Peyer's patch (tissue), 4 donors: ENCODE results near the gene PLS1. TPM values are rescaled to one million over a fixed set of nuclear protein-coding genes. Genes with fewer than 3 reads are reported as not detected.
A peak's percentile ranks its signal among the peaks of the same experiment; 100 is the strongest.

Experiments used
- DNase-seq, 3 donors: peaks; one replicate each; pipeline ENCODE4 v3.0.0-alpha.2; 2017 to 2019
- H3K27ac ChIP-seq, 4 donors: fragments of 200-600 bp; sonication (generic); one replicate each; pipeline ENCODE4 v1.5.1; 2016 to 2019
- H3K27me3 ChIP-seq, 2 donors: fragments of 200-600 bp; sonication (generic); one replicate each; pipeline ENCODE4 v1.5.1; 2019
- H3K36me3 ChIP-seq, 3 donors: fragments of 200-600 bp; sonication (generic); one replicate each; pipeline ENCODE4 v1.5.1; 2016 to 2019
- H3K4me1 ChIP-seq, 4 donors: fragments of 200-600 bp; sonication (generic); one replicate each; pipeline ENCODE4 v1.5.1; 2016 to 2019
- H3K4me3 ChIP-seq, 4 donors: fragments of 200-600 bp; sonication (generic); 1 replicate in 3 of 4; 2 replicates in 1 of 4; pipeline ENCODE4 v1.5.1; 2016 to 2019; ENCODE audit warnings: mild to moderate bottlenecking in 1 of 4
- H3K9me3 ChIP-seq, 4 donors: fragments of 200-600 bp; sonication (generic); one replicate each; pipeline ENCODE4 v1.5.1; 2016 to 2019; ENCODE audit warnings: mild to moderate bottlenecking in 1 of 4
- CTCF ChIP-seq, 6 experiments: fragments of 450-650 bp in 4 of 6; fragments of 200-600 bp in 2 of 6; sonication (generic) in 1 of 6; IDR thresholded peaks; one replicate each; pipeline ENCODE4 v1.5.1; 2017 to 2019; ENCODE audit warnings: antibody characterized with exemption in 6 of 6, mild to moderate bottlenecking in 3 of 6, moderate library complexity in 1 of 6
- POLR2A ChIP-seq, 2 donors: fragments of 450-650 bp; IDR thresholded peaks; one replicate each; pipeline ENCODE4 v1.5.1; 2017; ENCODE audit warnings: antibody characterized with exemption in 2 of 2, mild to moderate bottlenecking in 2 of 2, moderate library complexity in 2 of 2
- total RNA-seq, 4 donors: library from RNA; depleted of rRNA; stranded (reverse); fragments of >200 nt; gene quantifications; one replicate each; pipeline ENCODE4 v1.1.0, GENCODE V29; 2016

Gene PLS1
- total RNA-seq, 4 donors from 2014 or later: 48.7 to 661 (median 328) TPM

GRCh38 chr3:142660383-142660782, 64.2 kb downstream of the PLS1 start:
- Histone ChIP-seq H3K36me3 (peaks cover 0 to 2% (median 0%) of the 10 kb centered on the region in 3 donors), H3K4me1 (peaks cover 0 to 4% (median 0%) of the 10 kb centered on the region in 4 donors)

GRCh38 chr3:142660893-142661292, 64.7 kb downstream of the PLS1 start:
- no peak overlapping the region for H3K27ac ChIP-seq
- H3K4me3 ChIP-seq: no peak overlapping the region
- peaks cover 0 to 2% (median 0%) of the 10 kb centered on the region in 3 donors for H3K36me3 ChIP-seq
- H3K4me1 ChIP-seq: peaks cover 0 to 4% (median 0%) of the 10 kb centered on the region in 4 donors
- H3K27me3 ChIP-seq: no peaks in the 10 kb centered on the region
- DNase-seq: no peak
- no peak for TF ChIP-seq CTCF (IDR thresholded peaks at IDR 0.05)
- no peak for TF ChIP-seq POLR2A (IDR thresholded peaks at IDR 0.05)
- H3K9me3 ChIP-seq: no peaks in the 10 kb centered on the region

More at GRCh38 chr3:142660383-142660782, 64.2 kb downstream of the PLS1 start:
- Histone ChIP-seq H3K27ac (no peak overlapping the region), H3K27me3 (no peaks in the 10 kb centered on the region), H3K4me3 (no peak overlapping the region), H3K9me3 (no peaks in the 10 kb centered on the region)
- no peak for DNase-seq
- no peak for TF ChIP-seq CTCF (IDR thresholded peaks at IDR 0.05)
- TF ChIP-seq POLR2A (IDR thresholded peaks at IDR 0.05): no peak

DNA sequence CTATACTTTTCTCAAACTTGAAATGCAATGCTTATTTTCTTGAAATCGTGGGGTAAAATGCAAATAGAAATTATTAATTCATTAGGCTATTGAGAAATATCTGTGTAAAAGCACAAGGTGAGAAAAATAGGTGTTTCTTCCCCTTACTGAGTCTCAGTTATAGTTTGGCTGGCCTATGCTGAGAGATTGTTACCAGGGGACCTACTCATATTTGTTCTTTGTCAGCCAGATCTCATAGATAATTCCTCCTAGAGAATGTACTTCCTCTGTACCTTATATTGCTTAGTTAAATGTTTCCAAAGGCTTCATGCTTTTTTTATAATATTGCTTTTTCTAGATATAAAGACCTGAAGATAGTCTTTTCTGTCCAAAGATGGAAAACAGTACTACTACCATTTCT, 67.7 kb downstream of the PLS1 start:
- no peaks in the 10 kb centered on the region for H3K27me3 ChIP-seq
- TF ChIP-seq POLR2A (IDR thresholded peaks at IDR 0.05) (no peak), CTCF (IDR thresholded peaks at IDR 0.05) (no peak)
- DNase-seq: no peak
- H3K36me3 ChIP-seq: peaks cover 0 to 12% (median 0%) of the 10 kb centered on the region in 3 donors
- no peaks in the 10 kb centered on the region for H3K9me3 ChIP-seq
- H3K27ac ChIP-seq: peak overlapping the region in 3 of 4 donors; percentile 21 to 73 (median 57)
- H3K4me3 ChIP-seq: no peak overlapping the region
- peaks cover 0 to 4% (median 0%) of the 10 kb centered on the region in 4 donors for H3K4me1 ChIP-seq

- Histone ChIP-seq H3K4me3 (no peak overlapping the region), H3K4me1 (peaks cover 0 to 4% (median 0%) of the 10 kb centered on the region in 4 donors), H3K9me3 (no peaks in the 10 kb centered on the region), H3K27ac (peak overlapping the region in 3 of 4 donors; percentile 21 to 73 (median 57)), H3K27me3 (no peaks in the 10 kb centered on the region), H3K36me3 (peaks cover 0 to 12% (median 0%) of the 10 kb centered on the region in 3 donors)
- TF ChIP-seq POLR2A (IDR thresholded peaks at IDR 0.05) (no peak), CTCF (IDR thresholded peaks at IDR 0.05) (no peak)
- no peak for DNase-seq
These were observed 68.1 kb downstream of the PLS1 start for GRCh38 chr3:142664311-142664710.

DNA sequence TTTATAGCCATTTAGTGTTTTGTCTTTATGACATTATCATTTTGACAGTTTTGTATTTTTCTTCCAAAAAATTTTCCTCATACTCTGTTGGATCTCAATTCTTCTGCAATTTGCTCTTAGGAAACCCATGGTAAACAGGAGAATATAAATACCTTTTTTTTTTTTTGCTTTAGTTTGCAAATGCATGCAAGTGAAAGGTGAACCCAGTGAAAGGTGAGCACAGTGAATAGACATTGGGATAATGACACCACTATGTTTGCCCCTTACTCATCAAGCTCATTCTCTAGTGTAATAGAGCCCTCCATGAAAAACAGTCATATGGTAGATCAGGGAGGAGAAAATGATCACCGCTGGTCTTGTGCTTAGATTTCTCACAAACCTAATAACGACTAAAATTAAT, 68.6 kb downstream of the PLS1 start:
- no peak for DNase-seq
- Histone ChIP-seq H3K27ac (peak overlapping the region in 2 of 4 donors; percentile 28 to 38), H3K4me3 (no peak overlapping the region), H3K9me3 (no peaks in the 10 kb centered on the region), H3K4me1 (peaks cover 0 to 4% (median 0%) of the 10 kb centered on the region in 4 donors), H3K36me3 (peaks cover 0 to 12% (median 0%) of the 10 kb centered on the region in 3 donors), H3K27me3 (no peaks in the 10 kb centered on the region)
- TF ChIP-seq CTCF (IDR thresholded peaks at IDR 0.05) (no peak), POLR2A (IDR thresholded peaks at IDR 0.05) (no peak)

DNA sequence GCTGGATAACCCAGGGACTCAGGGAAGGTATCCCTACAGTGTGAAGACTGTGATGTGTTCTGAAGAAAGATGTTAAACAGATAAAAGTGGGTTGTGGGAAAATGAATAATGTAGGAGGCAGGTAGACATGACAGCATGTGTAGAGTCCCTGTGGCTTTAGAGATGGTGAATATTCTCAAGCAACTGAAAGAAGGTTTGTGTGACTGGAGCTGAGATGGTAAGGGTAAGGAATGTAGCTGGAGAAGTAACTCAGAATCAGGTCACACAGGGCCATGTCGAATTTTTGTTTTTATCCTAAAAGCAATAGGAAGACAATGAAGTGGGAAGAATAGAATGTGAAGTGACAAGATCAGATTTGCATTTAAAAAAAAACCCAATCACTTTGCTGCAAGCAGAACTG, 73.9 kb downstream of the PLS1 start:
- Histone ChIP-seq H3K27ac (no peak overlapping the region), H3K36me3 (peaks cover 0 to 32% (median 0%) of the 10 kb centered on the region in 3 donors), H3K4me1 (no peaks in the 10 kb centered on the region), H3K27me3 (no peaks in the 10 kb centered on the region), H3K4me3 (no peak overlapping the region), H3K9me3 (no peaks in the 10 kb centered on the region)
- DNase-seq: no peak
- TF ChIP-seq POLR2A (IDR thresholded peaks at IDR 0.05) (no peak), CTCF (IDR thresholded peaks at IDR 0.05) (no peak)
